ENCODE results near the gene KCNQ5. TPM values are rescaled to one million over a fixed set of nuclear protein-coding genes. Genes with fewer than 3 reads are reported as not detected.
"Not testable (repeated sequence)": the region's sequence is repeated elsewhere in the genome, so short reads cannot be mapped to it uniquely, and the experiment has no call there.

KCNQ5 gene
- total RNA-seq, 4 donors from 2014 or later, result 0.30 to 0.57 (median 0.42) TPM; not detected in 1

GRCh38 chr6:73225396-73225795 is 603.5 kb downstream of the KCNQ5 start, which contains the start of gene KHDC1L:
Gene KHDC1L, minus strand, starts transcription at chr6:73225496. Its CDS starts 88 bp downstream, at chr6:73225408.
- TF ChIP-seq POLR2AphosphoS5 (IDR thresholded peaks at IDR 0.05), result no peak
- TF ChIP-seq CTCF (IDR thresholded peaks at IDR 0.05), result no peak
- TF ChIP-seq POLR2A (IDR thresholded peaks at IDR 0.05), result no peak
- TF ChIP-seq EP300 (IDR thresholded peaks at IDR 0.05), result no peak
- Histone ChIP-seq H3K27ac (no peak within 1 kb of the TSS), H3K27me3 (no peaks in the 10 kb centered on the region), H3K4me1 (no peaks in the 10 kb centered on the region), H3K36me3 (no peaks in the 10 kb centered on the region), H3K9me3 (no peaks in the 10 kb centered on the region), H3K4me3 (no peak within 1 kb of the TSS)
- DNase-seq (ENCODE audit: low spot score in 2 of 2), result no peak
- WGBS, result 86% methylated on average over 4 of the region's 4 CpGs

GRCh38 chr6:73227606-73228255 is 605.9 kb downstream of the KCNQ5 start:
- 87% methylated on average over 3 of the region's 3 CpGs for WGBS
- no peak for TF ChIP-seq POLR2AphosphoS5 (IDR thresholded peaks at IDR 0.05)
- Histone ChIP-seq H3K36me3 (no peaks in the 10 kb centered on the region), H3K9me3 (no peaks in the 10 kb centered on the region), H3K4me1 (no peaks in the 10 kb centered on the region), H3K27me3 (no peaks in the 10 kb centered on the region), H3K4me3 (no peak overlapping the region), H3K27ac (no peak overlapping the region)
- DNase-seq (ENCODE audit: low spot score in 2 of 2), result no peak

- Histone ChIP-seq H3K36me3 (no peaks in the 10 kb centered on the region), H3K9me3 (no peaks in the 10 kb centered on the region), H3K4me1 (no peaks in the 10 kb centered on the region), H3K27ac (no peak overlapping the region), H3K27me3 (no peaks in the 10 kb centered on the region), H3K4me3 (no peak overlapping the region)
- DNase-seq (ENCODE audit: low spot score in 2 of 2), result no peak
- WGBS, result 68% methylated on average over 1 of the region's 1 CpG
- TF ChIP-seq POLR2A (IDR thresholded peaks at IDR 0.05), result no peak
- no peak for TF ChIP-seq POLR2AphosphoS5 (IDR thresholded peaks at IDR 0.05)
Observed at GRCh38 chr6:73231986-73232391, 610.1 kb downstream of the KCNQ5 start.

GRCh38 chr6:73233048-73233447 is 611.2 kb downstream of the KCNQ5 start:
- no peak for TF ChIP-seq POLR2AphosphoS5 (IDR thresholded peaks at IDR 0.05)
- TF ChIP-seq POLR2A (IDR thresholded peaks at IDR 0.05), result no peak
- no peak for TF ChIP-seq CTCF (IDR thresholded peaks at IDR 0.05)
- TF ChIP-seq EP300 (IDR thresholded peaks at IDR 0.05), result no peak
- WGBS, result 87% methylated on average over 6 of the region's 6 CpGs
- no peak overlapping the region for H3K4me3 ChIP-seq
- H3K36me3 ChIP-seq, result no peaks in the 10 kb centered on the region
- no peaks in the 10 kb centered on the region for H3K27me3 ChIP-seq
- no peak for DNase-seq (ENCODE audit: low spot score in 2 of 2)
- H3K4me1 ChIP-seq, result no peaks in the 10 kb centered on the region
- no peaks in the 10 kb centered on the region for H3K9me3 ChIP-seq
- no peak overlapping the region for H3K27ac ChIP-seq

GRCh38 chr6:73233971-73234370 is 612.1 kb downstream of the KCNQ5 start:
- DNase-seq (ENCODE audit: low spot score in 2 of 2); H3K4me1 ChIP-seq; H3K4me3 ChIP-seq; H3K27me3 ChIP-seq; H3K27ac ChIP-seq; H3K9me3 ChIP-seq; H3K36me3 ChIP-seq: not testable (repeated sequence)
- 17% methylated on average over 3 of the region's 3 CpGs for WGBS

GRCh38 chr6:73234733-73235132 is 612.9 kb downstream of the KCNQ5 start:
- WGBS, result 65% methylated on average over 1 of the region's 1 CpG
- TF ChIP-seq EP300 (IDR thresholded peaks at IDR 0.05), result no peak
- TF ChIP-seq POLR2A (IDR thresholded peaks at IDR 0.05), result no peak
- TF ChIP-seq POLR2AphosphoS5 (IDR thresholded peaks at IDR 0.05), result no peak
- TF ChIP-seq CTCF (IDR thresholded peaks at IDR 0.05), result no peak
- no peak overlapping the region for H3K27ac ChIP-seq

More at GRCh38 chr6:73234733-73235132, 612.9 kb downstream of the KCNQ5 start:
- Histone ChIP-seq H3K27me3 (no peaks in the 10 kb centered on the region), H3K36me3 (no peaks in the 10 kb centered on the region), H3K9me3 (no peaks in the 10 kb centered on the region), H3K4me3 (no peak overlapping the region), H3K4me1 (no peaks in the 10 kb centered on the region)
- DNase-seq (ENCODE audit: low spot score in 2 of 2), result no peak

Data from suprapubic skin (tissue), 4 donors.